Hepatocyte (in vitro differentiated cells): ENCODE data around the gene CEP68.

Source experiments
- EZH2 ChIP-seq: fragments of 200-600 bp; sonication (generic); IDR thresholded peaks from 2 replicates; pipeline ENCODE4 v1.6.1; 2016; ENCODE audit warnings: antibody characterized with exemption, mild to moderate bottlenecking, borderline replicate concordance
- EZH2phosphoT487 ChIP-seq: fragments of 200-600 bp; sonication (generic); IDR thresholded peaks from one replicate; pipeline ENCODE4 v1.6.1; 2018; ENCODE audit warnings: antibody characterized with exemption, mild to moderate bottlenecking, low read depth, moderate library complexity; ENCODE audit not compliant: unreplicated experiment, severe bottlenecking
- TF ChIP-seq, protein P1 (sequence below): fragments of 200-600 bp; sonication (generic); IDR thresholded peaks from 2 replicates; pipeline ENCODE4 v1.5.1; 2016; ENCODE audit warnings: antibody characterized with exemption, mild to moderate bottlenecking; ENCODE audit not compliant: poor library complexity

- TF ChIP-seq, protein P1, sequence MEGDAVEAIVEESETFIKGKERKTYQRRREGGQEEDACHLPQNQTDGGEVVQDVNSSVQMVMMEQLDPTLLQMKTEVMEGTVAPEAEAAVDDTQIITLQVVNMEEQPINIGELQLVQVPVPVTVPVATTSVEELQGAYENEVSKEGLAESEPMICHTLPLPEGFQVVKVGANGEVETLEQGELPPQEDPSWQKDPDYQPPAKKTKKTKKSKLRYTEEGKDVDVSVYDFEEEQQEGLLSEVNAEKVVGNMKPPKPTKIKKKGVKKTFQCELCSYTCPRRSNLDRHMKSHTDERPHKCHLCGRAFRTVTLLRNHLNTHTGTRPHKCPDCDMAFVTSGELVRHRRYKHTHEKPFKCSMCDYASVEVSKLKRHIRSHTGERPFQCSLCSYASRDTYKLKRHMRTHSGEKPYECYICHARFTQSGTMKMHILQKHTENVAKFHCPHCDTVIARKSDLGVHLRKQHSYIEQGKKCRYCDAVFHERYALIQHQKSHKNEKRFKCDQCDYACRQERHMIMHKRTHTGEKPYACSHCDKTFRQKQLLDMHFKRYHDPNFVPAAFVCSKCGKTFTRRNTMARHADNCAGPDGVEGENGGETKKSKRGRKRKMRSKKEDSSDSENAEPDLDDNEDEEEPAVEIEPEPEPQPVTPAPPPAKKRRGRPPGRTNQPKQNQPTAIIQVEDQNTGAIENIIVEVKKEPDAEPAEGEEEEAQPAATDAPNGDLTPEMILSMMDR: no peak
- TF ChIP-seq EZH2phosphoT487 (no peak), EZH2 (no peak)
Measured at GRCh38 chr2:65067806-65068553, 11.8 kb downstream of the CEP68 start.
